ENCODE measurements around the gene PPP6R3. TPM values are rescaled to one million over a fixed set of nuclear protein-coding genes. Genes with fewer than 3 reads are reported as not detected.
"Not testable (repeated sequence)": the region's sequence is repeated elsewhere in the genome, so short reads cannot be mapped to it uniquely, and the experiment has no call there.

The PPP6R3 gene
- total RNA-seq, 1 donor from 2014 or later = 126 TPM

- H3K27ac Mint-ChIP-seq; intact Hi-C loops (cut with micrococcal nuclease); DNase-seq (ENCODE audit: low spot score); H3K9me3 Mint-ChIP-seq; H3K4me1 Mint-ChIP-seq (ENCODE audit: low read depth); H3K36me3 Mint-ChIP-seq (ENCODE audit: low read depth); H3K27me3 Mint-ChIP-seq (ENCODE audit: low read depth); H3K4me3 Mint-ChIP-seq (ENCODE audit: low read depth): not testable (repeated sequence)
Observed at GRCh38 chr11:68626236-68626635, 165.7 kb downstream of the PPP6R3 start.

- not testable (repeated sequence) for H3K9me3 Mint-ChIP-seq
Observed at GRCh38 chr11:68628837-68629236, 168.3 kb downstream of the PPP6R3 start.

GRCh38 chr11:68632375-68632774 lies 171.8 kb downstream of the PPP6R3 start:
- H3K27ac Mint-ChIP-seq; H3K9me3 Mint-ChIP-seq; intact Hi-C loops (cut with micrococcal nuclease); H3K36me3 Mint-ChIP-seq (ENCODE audit: low read depth); H3K4me3 Mint-ChIP-seq (ENCODE audit: low read depth); DNase-seq (ENCODE audit: low spot score); H3K4me1 Mint-ChIP-seq (ENCODE audit: low read depth): not testable (repeated sequence)
- peaks cover 14% of the 10 kb centered on the region for H3K27me3 Mint-ChIP-seq (ENCODE audit: low read depth)

More at GRCh38 chr11:68628837-68629236, 168.3 kb downstream of the PPP6R3 start:
- intact Hi-C loops (cut with micrococcal nuclease); H3K4me3 Mint-ChIP-seq (ENCODE audit: low read depth); H3K27ac Mint-ChIP-seq; H3K36me3 Mint-ChIP-seq (ENCODE audit: low read depth); H3K4me1 Mint-ChIP-seq (ENCODE audit: low read depth); DNase-seq (ENCODE audit: low spot score); H3K27me3 Mint-ChIP-seq (ENCODE audit: low read depth): not testable (repeated sequence)

GRCh38 chr11:68632802-68633201 lies 172.2 kb downstream of the PPP6R3 start:
- Mint-ChIP-seq H3K4me3 (ENCODE audit: low read depth) (no peak overlapping the region), H3K27me3 (ENCODE audit: low read depth) (peaks cover 17% of the 10 kb centered on the region), H3K36me3 (ENCODE audit: low read depth) (no peaks in the 10 kb centered on the region), H3K9me3 (no peaks in the 10 kb centered on the region), H3K4me1 (ENCODE audit: low read depth) (no peaks in the 10 kb centered on the region), H3K27ac (no peak overlapping the region)
- intact Hi-C loops (cut with micrococcal nuclease) = no loop called here
- DNase-seq (ENCODE audit: low spot score) = peak; percentile 28

DNA sequence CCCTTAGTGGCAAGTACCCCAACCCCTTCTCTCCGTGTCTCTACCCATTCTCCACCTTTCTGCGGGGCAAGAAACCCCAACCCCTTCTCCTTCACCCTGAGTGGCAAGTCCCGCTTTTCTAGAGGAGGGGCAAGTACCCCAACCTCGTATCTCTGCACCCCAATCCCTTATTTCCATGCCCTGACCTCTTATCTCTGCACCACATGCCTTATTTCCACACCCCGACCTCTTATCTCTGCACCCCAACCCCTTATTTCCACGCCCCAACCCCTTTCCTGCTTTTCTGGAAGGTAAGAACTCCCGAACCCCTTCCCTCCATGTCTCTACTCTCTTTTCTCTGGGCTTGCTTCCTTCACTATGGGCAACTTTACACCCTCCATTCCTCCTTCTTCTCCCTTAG lies 174.1 kb downstream of the PPP6R3 start:
- H3K36me3 Mint-ChIP-seq (ENCODE audit: low read depth); H3K4me1 Mint-ChIP-seq (ENCODE audit: low read depth); H3K4me3 Mint-ChIP-seq (ENCODE audit: low read depth); intact Hi-C loops (cut with micrococcal nuclease); H3K9me3 Mint-ChIP-seq; DNase-seq (ENCODE audit: low spot score); H3K27ac Mint-ChIP-seq: not testable (repeated sequence)
- H3K27me3 Mint-ChIP-seq (ENCODE audit: low read depth) = peaks cover 17% of the 10 kb centered on the region

- intact Hi-C loops (cut with micrococcal nuclease); H3K4me3 Mint-ChIP-seq (ENCODE audit: low read depth); H3K4me1 Mint-ChIP-seq (ENCODE audit: low read depth); H3K36me3 Mint-ChIP-seq (ENCODE audit: low read depth); H3K27ac Mint-ChIP-seq; H3K9me3 Mint-ChIP-seq; DNase-seq (ENCODE audit: low spot score): not testable (repeated sequence)
- H3K27me3 Mint-ChIP-seq (ENCODE audit: low read depth) = peaks cover 17% of the 10 kb centered on the region
Observed at GRCh38 chr11:68635172-68635571, 174.6 kb downstream of the PPP6R3 start.

DNA sequence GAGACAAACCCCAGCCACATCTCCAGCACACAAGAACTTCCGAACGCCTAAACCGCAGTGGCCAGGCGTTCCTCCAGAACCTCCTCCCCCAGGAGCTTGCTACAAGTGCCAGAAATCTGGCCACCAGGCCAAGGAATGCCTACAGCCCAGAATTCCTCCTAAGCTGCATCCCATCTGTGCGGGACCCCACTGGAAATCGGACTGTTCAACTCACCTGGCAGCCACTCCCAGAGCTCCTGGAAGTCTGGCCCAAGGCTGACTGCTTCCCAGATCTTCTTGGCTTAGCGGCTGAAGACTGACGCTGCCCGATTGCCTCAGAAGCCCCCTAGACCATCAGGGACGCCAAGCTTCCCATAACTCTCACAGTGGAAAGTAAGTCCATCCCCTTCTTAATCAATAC lies 175.3 kb downstream of the PPP6R3 start:
- H3K9me3 Mint-ChIP-seq; intact Hi-C loops (cut with micrococcal nuclease); H3K27ac Mint-ChIP-seq; H3K4me1 Mint-ChIP-seq (ENCODE audit: low read depth); DNase-seq (ENCODE audit: low spot score); H3K36me3 Mint-ChIP-seq (ENCODE audit: low read depth); H3K4me3 Mint-ChIP-seq (ENCODE audit: low read depth): not testable (repeated sequence)
- peaks cover 17% of the 10 kb centered on the region for H3K27me3 Mint-ChIP-seq (ENCODE audit: low read depth)

- H3K4me3 Mint-ChIP-seq (ENCODE audit: low read depth); DNase-seq (ENCODE audit: low spot score); H3K27ac Mint-ChIP-seq; H3K9me3 Mint-ChIP-seq; H3K4me1 Mint-ChIP-seq (ENCODE audit: low read depth); H3K36me3 Mint-ChIP-seq (ENCODE audit: low read depth); intact Hi-C loops (cut with micrococcal nuclease): not testable (repeated sequence)
- H3K27me3 Mint-ChIP-seq (ENCODE audit: low read depth) = peaks cover 18% of the 10 kb centered on the region
Observed at GRCh38 chr11:68639322-68639721, 178.8 kb downstream of the PPP6R3 start.

- Mint-ChIP-seq H3K4me3 (ENCODE audit: low read depth) (no peak overlapping the region), H3K4me1 (ENCODE audit: low read depth) (no peaks in the 10 kb centered on the region), H3K9me3 (peaks cover 14% of the 10 kb centered on the region), H3K27ac (no peak overlapping the region), H3K36me3 (ENCODE audit: low read depth) (no peaks in the 10 kb centered on the region), H3K27me3 (ENCODE audit: low read depth) (peaks cover 6% of the 10 kb centered on the region)
- intact Hi-C loops (cut with micrococcal nuclease) = no loop called here
- no peak for DNase-seq (ENCODE audit: low spot score)
Observed at GRCh38 chr11:68641880-68642279, 181.3 kb downstream of the PPP6R3 start.

GRCh38 chr11:68643585-68643984 lies 183.0 kb downstream of the PPP6R3 start:
- H3K36me3 Mint-ChIP-seq (ENCODE audit: low read depth) = no peaks in the 10 kb centered on the region
- no peaks in the 10 kb centered on the region for H3K4me1 Mint-ChIP-seq (ENCODE audit: low read depth)
- no peak for DNase-seq (ENCODE audit: low spot score)
- intact Hi-C loops (cut with micrococcal nuclease) = no loop called here
- H3K27me3 Mint-ChIP-seq (ENCODE audit: low read depth) = peaks cover 2% of the 10 kb centered on the region
- H3K9me3 Mint-ChIP-seq = peaks cover 19% of the 10 kb centered on the region
- no peak overlapping the region for H3K4me3 Mint-ChIP-seq (ENCODE audit: low read depth)
- H3K27ac Mint-ChIP-seq = no peak overlapping the region

DNA sequence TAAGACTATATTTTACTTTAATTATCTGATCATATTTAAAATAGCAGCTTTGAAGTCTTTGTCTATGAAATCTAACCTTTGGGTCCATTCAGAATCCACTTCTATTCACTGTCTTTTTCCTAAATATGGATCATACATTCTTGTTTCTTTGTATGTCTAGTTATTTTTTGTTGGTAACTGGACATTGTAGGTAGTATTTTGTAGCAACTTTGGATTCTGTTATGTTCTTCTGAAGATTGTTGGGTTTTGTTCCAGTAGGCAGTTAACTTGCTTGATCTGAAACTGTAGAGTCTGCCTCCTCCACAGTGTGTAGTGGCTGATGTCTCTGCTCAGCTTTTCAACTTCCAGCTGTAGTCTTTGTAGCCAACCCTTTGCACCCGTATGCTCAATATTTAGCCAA lies 186.3 kb downstream of the PPP6R3 start:
- Mint-ChIP-seq H3K4me1 (ENCODE audit: low read depth) (no peaks in the 10 kb centered on the region), H3K27ac (no peak overlapping the region), H3K36me3 (ENCODE audit: low read depth) (no peaks in the 10 kb centered on the region), H3K9me3 (peaks cover 19% of the 10 kb centered on the region), H3K27me3 (ENCODE audit: low read depth) (peaks cover 7% of the 10 kb centered on the region), H3K4me3 (ENCODE audit: low read depth) (no peak overlapping the region)
- no peak for DNase-seq (ENCODE audit: low spot score)
- intact Hi-C loops (cut with micrococcal nuclease) = no loop called here

DNA sequence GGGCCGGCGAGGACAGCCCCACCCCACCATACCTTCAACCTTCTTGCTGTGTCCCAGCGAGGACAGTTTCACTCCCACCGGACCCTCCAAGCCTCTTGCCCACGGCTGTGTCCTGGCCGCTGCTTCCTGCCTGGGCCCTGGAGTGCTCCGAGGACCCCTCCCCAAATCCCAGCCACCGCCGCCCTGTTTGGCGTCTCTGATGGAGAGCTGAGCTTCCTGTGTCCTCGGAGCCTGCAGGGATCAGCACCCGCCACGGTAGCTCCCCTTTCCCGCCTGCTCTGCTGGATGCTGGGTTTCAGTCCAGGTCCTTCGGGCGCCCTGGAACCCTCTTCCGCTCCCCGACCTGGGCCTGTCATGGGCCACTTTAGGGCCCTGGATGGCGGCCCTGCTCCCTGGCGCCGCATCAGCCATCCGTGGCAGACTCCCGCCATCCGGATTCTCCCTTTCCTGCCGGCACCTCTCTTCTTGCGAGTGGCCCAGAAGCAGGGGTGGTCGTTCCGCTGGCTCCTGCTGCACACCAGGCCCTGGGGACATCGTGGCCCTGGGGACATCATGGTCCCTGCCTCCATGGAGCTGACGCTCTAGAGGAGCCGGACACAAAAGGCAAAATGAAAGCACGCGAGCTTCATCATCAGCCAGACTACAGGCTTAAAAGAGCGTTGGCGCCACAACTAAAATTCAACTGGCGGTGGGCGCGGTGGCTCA lies 189.5 kb downstream of the PPP6R3 start:
- H3K9me3 Mint-ChIP-seq = peaks cover 12% of the 10 kb centered on the region
- DNase-seq (ENCODE audit: low spot score) = no peak
- no peaks in the 10 kb centered on the region for H3K4me1 Mint-ChIP-seq (ENCODE audit: low read depth)
- no peak overlapping the region for H3K27ac Mint-ChIP-seq
- intact Hi-C loops (cut with micrococcal nuclease) = no loop called here
- no peak overlapping the region for H3K4me3 Mint-ChIP-seq (ENCODE audit: low read depth)
- no peaks in the 10 kb centered on the region for H3K36me3 Mint-ChIP-seq (ENCODE audit: low read depth)
- H3K27me3 Mint-ChIP-seq (ENCODE audit: low read depth) = peaks cover 5% of the 10 kb centered on the region

DNA sequence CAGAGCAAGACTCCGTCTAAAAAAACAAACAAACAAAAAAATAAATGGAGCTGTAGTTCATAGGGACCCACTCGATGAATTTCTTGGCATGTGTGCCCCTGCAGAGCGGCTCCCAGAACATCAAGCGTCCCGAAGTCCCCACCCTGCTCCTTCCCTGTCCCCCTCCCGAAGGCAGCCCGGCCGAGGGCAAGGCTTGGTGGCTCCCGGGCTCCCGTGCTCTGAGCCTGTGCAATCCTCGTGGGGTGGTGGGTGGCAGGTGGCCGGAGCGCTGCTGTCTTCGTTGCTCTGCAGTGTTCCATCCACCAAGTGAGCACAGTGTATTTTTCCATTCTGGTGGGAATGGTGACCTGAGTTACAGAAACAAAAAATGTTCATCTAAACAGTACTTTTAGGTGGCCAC lies 190.2 kb downstream of the PPP6R3 start:
- H3K27ac Mint-ChIP-seq = no peak overlapping the region
- H3K36me3 Mint-ChIP-seq (ENCODE audit: low read depth) = no peaks in the 10 kb centered on the region

More for the DNA sequence above, 190.2 kb downstream of the PPP6R3 start:
- intact Hi-C loops (cut with micrococcal nuclease) = no loop called here
- no peak overlapping the region for H3K4me3 Mint-ChIP-seq (ENCODE audit: low read depth)
- peaks cover 5% of the 10 kb centered on the region for H3K27me3 Mint-ChIP-seq (ENCODE audit: low read depth)
- no peaks in the 10 kb centered on the region for H3K4me1 Mint-ChIP-seq (ENCODE audit: low read depth)
- no peak for DNase-seq (ENCODE audit: low spot score)
- peaks cover 12% of the 10 kb centered on the region for H3K9me3 Mint-ChIP-seq
